ENCODE results near the gene RASSF7.

The RASSF7 gene

DNA sequence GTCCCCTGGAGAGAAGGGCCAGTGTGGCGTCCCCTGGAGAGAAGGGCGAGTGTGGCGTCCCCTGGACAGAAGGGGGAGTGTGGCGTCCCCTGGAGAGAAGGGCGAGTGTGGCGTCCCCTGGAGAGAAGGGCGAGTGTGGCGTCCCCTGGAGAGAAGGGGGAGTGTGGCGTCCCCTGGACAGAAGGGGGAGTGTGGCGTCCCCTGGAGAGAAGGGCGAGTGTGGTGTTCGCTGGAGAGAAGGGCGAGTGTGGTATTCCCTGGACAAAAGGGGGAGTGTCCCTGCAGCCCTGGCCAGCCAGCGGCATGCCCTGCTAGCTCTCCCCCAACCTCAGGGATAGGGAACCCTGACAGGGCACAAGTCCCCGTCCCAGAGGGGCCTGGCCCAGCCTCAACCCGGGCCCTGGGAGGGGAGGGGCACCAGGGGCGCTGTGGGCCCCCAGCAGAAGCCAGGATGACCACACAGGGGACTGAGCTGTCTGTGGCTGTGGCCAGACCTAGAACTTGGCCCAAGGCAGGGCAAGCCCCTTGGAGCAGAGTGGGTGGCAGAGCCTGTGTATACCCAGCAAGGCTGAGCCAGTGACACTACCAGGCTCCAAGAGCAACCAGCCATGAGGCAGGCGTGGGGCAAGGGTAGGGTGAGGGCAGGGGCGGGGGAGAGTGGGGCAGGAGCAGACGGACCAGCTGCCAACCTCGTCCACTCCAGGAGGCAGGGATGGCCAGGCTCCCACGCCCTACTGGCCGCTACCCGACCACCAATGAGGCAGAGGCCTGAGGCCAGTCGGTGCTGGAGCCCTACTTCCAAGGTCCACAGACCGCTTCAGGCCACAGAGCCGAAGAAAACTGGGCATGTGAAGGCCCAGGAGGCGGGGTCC lies 29.6 kb upstream of the RASSF7 start:
- Histone ChIP-seq H3K27ac (ENCODE audit: extremely low read depth, low read depth, low read length) (no peak overlapping the region), H3K4me1 (ENCODE audit: control insufficient read depth, insufficient read depth, low read length) (no peaks in the 10 kb centered on the region), H3K36me3 (ENCODE audit: control insufficient read depth in 2 of 2, insufficient read depth in 1 of 2, low read length in 2 of 2) (peaks cover 0 to 50% of the 10 kb centered on the region in 2 experiments; a peak in 1 of 3 replicates), H3K9me3 (ENCODE audit: control insufficient read depth, insufficient read depth, low read depth, low read length) (no peaks in the 10 kb centered on the region), H3K4me3 (ENCODE audit: low read depth, low read length) (no peak overlapping the region)
- CTCF ChIA-PET = interaction anchor here (1.5 kb wide), 1 partner anchor 12 kb away, joined by 8 read pairs; no protein-coding TSS in a partner anchor
- POLR2A ChIA-PET = no interaction called here
- TF ChIP-seq ZNF341 (tag by site-specific recombination; IDR thresholded peaks at IDR 0.05; ENCODE audit: low read depth) = peak; percentile 54
- peak; percentile 85 for TF ChIP-seq GLIS1 (tag by site-specific recombination; IDR thresholded peaks at IDR 0.05)
- TF ChIP-seq, protein P1, sequence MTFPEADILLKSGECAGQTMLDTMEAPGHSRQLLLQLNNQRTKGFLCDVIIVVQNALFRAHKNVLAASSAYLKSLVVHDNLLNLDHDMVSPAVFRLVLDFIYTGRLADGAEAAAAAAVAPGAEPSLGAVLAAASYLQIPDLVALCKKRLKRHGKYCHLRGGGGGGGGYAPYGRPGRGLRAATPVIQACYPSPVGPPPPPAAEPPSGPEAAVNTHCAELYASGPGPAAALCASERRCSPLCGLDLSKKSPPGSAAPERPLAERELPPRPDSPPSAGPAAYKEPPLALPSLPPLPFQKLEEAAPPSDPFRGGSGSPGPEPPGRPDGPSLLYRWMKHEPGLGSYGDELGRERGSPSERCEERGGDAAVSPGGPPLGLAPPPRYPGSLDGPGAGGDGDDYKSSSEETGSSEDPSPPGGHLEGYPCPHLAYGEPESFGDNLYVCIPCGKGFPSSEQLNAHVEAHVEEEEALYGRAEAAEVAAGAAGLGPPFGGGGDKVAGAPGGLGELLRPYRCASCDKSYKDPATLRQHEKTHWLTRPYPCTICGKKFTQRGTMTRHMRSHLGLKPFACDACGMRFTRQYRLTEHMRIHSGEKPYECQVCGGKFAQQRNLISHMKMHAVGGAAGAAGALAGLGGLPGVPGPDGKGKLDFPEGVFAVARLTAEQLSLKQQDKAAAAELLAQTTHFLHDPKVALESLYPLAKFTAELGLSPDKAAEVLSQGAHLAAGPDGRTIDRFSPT (tag by site-specific recombination; IDR thresholded peaks at IDR 0.05) = 0 out of 2 replicates have a peak, but pooled peaks have one; percentile 15
- TF ChIP-seq, protein P2, sequence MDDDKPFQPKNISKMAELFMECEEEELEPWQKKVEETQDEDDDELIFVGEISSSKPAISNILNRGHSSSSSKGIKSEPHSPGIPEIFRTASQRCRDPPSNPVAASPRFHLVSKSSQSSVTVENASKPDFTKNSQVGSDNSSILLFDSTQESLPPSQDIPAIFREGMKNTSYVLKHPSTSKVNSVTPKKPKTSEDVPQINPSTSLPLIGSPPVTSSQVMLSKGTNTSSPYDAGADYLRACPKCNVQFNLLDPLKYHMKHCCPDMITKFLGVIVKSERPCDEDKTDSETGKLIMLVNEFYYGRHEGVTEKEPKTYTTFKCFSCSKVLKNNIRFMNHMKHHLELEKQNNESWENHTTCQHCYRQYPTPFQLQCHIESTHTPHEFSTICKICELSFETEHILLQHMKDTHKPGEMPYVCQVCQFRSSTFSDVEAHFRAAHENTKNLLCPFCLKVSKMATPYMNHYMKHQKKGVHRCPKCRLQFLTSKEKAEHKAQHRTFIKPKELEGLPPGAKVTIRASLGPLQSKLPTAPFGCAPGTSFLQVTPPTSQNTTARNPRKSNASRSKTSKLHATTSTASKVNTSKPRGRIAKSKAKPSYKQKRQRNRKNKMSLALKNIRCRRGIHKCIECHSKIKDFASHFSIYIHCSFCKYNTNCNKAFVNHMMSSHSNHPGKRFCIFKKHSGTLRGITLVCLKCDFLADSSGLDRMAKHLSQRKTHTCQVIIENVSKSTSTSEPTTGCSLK (tag by site-specific recombination; IDR thresholded peaks at IDR 0.05) = no peak
- no peak for TF ChIP-seq ZFP37 (tag by site-specific recombination; IDR thresholded peaks at IDR 0.05)
- TF ChIP-seq ZBTB17 (tag by site-specific recombination; IDR thresholded peaks at IDR 0.05) = no peak

DNA sequence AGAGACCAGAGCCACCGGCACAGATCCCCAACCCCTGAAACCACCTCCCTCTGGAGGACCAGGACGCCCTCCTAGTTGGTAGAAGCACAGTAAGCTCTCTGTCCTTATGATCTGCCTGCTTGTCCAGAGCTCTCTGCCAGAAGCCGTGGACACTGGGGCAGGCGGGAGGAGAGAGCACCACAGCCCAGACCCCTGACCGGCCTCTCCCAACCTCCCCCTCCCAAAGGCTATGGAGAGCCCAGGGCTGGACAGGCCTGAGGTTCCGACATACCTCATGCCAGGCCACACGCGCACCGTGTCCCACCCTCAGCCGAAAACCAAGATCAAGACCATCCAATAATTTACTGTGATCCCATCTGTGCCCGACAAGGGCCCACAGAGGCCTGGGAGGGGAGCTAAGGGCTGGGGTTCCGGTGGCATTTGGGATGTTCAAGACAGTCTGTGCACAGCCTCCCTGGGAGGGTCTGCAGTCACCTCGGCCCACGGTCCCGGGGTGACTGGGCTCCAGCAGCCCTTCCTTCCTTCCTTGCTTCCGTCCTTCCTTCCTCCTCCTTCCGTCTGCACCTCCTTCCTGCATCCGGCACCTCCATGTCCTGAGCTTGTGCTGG lies 28.7 kb upstream of the RASSF7 start:
- CTCF ChIA-PET = interaction anchor here (1.1 to 1.5 kb wide), 2 partner anchors 12 to 13 kb away, joined by 3 to 8 read pairs; no protein-coding TSS in a partner anchor
- Histone ChIP-seq H3K4me3 (ENCODE audit: low read depth, low read length) (no peak overlapping the region), H3K9me3 (ENCODE audit: control insufficient read depth, insufficient read depth, low read depth, low read length) (no peaks in the 10 kb centered on the region), H3K27ac (ENCODE audit: extremely low read depth, low read depth, low read length) (no peak overlapping the region), H3K36me3 (ENCODE audit: control insufficient read depth in 2 of 2, insufficient read depth in 1 of 2, low read length in 2 of 2) (peaks cover 0 to 50% of the 10 kb centered on the region in 2 experiments; a peak in 1 of 3 replicates), H3K4me1 (ENCODE audit: control insufficient read depth, insufficient read depth, low read length) (no peaks in the 10 kb centered on the region)
- no peak for TF ChIP-seq YY1 (tag by site-specific recombination; IDR thresholded peaks at IDR 0.05)
- TF ChIP-seq ZNF660 (tag by site-specific recombination; IDR thresholded peaks at IDR 0.05) = no peak
- TF ChIP-seq ZNF76 (tag by site-specific recombination; IDR thresholded peaks at IDR 0.05; ENCODE audit: borderline replicate concordance, low read depth) = no peak
- TF ChIP-seq, protein P3, sequence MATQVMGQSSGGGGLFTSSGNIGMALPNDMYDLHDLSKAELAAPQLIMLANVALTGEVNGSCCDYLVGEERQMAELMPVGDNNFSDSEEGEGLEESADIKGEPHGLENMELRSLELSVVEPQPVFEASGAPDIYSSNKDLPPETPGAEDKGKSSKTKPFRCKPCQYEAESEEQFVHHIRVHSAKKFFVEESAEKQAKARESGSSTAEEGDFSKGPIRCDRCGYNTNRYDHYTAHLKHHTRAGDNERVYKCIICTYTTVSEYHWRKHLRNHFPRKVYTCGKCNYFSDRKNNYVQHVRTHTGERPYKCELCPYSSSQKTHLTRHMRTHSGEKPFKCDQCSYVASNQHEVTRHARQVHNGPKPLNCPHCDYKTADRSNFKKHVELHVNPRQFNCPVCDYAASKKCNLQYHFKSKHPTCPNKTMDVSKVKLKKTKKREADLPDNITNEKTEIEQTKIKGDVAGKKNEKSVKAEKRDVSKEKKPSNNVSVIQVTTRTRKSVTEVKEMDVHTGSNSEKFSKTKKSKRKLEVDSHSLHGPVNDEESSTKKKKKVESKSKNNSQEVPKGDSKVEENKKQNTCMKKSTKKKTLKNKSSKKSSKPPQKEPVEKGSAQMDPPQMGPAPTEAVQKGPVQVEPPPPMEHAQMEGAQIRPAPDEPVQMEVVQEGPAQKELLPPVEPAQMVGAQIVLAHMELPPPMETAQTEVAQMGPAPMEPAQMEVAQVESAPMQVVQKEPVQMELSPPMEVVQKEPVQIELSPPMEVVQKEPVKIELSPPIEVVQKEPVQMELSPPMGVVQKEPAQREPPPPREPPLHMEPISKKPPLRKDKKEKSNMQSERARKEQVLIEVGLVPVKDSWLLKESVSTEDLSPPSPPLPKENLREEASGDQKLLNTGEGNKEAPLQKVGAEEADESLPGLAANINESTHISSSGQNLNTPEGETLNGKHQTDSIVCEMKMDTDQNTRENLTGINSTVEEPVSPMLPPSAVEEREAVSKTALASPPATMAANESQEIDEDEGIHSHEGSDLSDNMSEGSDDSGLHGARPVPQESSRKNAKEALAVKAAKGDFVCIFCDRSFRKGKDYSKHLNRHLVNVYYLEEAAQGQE (tag by site-specific recombination; IDR thresholded peaks at IDR 0.05) = no peak
- no peak for TF ChIP-seq REPIN1 (tag by site-specific recombination; IDR thresholded peaks at IDR 0.05; ENCODE audit: low read depth)
- TF ChIP-seq WT1 (tag by site-specific recombination; IDR thresholded peaks at IDR 0.05) = no peak
- TF ChIP-seq ZFP37 (tag by site-specific recombination; IDR thresholded peaks at IDR 0.05) = no peak
- TF ChIP-seq, protein P1 (tag by site-specific recombination; IDR thresholded peaks at IDR 0.05) = no peak
- POLR2A ChIA-PET = no interaction called here

Measured in HEK293 (cell line).